Measurements from ENCODE around the gene LRP10.

LRP10 gene

GRCh38 chr14:22839159-22839779, 32.3 kb upstream of the LRP10 start:
- no peak overlapping the region for H3K4me3 Mint-ChIP-seq
- peaks cover 16% of the 10 kb centered on the region for H3K36me3 Mint-ChIP-seq (ENCODE audit: low read depth)
- H3K9me3 Mint-ChIP-seq, result no peaks in the 10 kb centered on the region
- ATAC-seq, result no peak
- no peak overlapping the region for H3K27ac Mint-ChIP-seq
- peaks cover 22% of the 10 kb centered on the region for H3K4me1 Mint-ChIP-seq
- no peak for DNase-seq
- H3K27me3 Mint-ChIP-seq, result peaks cover 15% of the 10 kb centered on the region

GRCh38 chr14:22841311-22841710, 30.2 kb upstream of the LRP10 start:
- ATAC-seq (no peak), DNase-seq (no peak)
- Mint-ChIP-seq H3K36me3 (ENCODE audit: low read depth) (peaks cover 4% of the 10 kb centered on the region), H3K4me3 (no peak overlapping the region), H3K4me1 (peaks cover 22% of the 10 kb centered on the region), H3K9me3 (no peaks in the 10 kb centered on the region), H3K27ac (no peak overlapping the region), H3K27me3 (peaks cover 23% of the 10 kb centered on the region)

DNA sequence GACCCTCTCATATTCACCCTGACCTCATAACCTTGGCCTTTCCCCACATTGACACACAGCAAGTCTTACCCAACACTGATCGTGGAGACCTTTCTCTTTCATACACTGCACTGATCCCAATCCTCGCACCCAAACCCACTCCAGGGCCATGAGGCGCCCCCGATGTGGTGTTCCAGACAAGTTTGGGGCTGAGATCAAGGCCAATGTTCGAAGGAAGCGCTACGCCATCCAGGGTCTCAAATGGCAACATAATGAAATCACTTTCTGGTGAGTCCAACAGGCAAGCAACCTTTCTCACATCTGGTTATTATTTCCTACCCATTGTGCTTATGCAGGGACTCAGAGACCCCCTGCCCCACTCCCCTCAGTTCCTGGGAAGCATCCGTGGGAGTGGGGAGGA, 29.8 kb upstream of the LRP10 start:
- DNase-seq, result no peak
- no peaks in the 10 kb centered on the region for H3K9me3 Mint-ChIP-seq
- no peak overlapping the region for H3K4me3 Mint-ChIP-seq
- no peak overlapping the region for H3K27ac Mint-ChIP-seq
- peaks cover 3% of the 10 kb centered on the region for H3K36me3 Mint-ChIP-seq (ENCODE audit: low read depth)
- peaks cover 19% of the 10 kb centered on the region for H3K4me1 Mint-ChIP-seq
- ATAC-seq, result no peak
- peaks cover 24% of the 10 kb centered on the region for H3K27me3 Mint-ChIP-seq

GRCh38 chr14:22842211-22843122, 29.1 kb upstream of the LRP10 start:
- H3K27me3 Mint-ChIP-seq, result peaks cover 20% of the 10 kb centered on the region
- H3K27ac Mint-ChIP-seq, result no peak overlapping the region
- H3K36me3 Mint-ChIP-seq (ENCODE audit: low read depth), result no peaks in the 10 kb centered on the region
- H3K4me3 Mint-ChIP-seq, result no peak overlapping the region
- peaks cover 14% of the 10 kb centered on the region for H3K4me1 Mint-ChIP-seq
- no peak for ATAC-seq
- no peaks in the 10 kb centered on the region for H3K9me3 Mint-ChIP-seq
- no peak for DNase-seq

DNA sequence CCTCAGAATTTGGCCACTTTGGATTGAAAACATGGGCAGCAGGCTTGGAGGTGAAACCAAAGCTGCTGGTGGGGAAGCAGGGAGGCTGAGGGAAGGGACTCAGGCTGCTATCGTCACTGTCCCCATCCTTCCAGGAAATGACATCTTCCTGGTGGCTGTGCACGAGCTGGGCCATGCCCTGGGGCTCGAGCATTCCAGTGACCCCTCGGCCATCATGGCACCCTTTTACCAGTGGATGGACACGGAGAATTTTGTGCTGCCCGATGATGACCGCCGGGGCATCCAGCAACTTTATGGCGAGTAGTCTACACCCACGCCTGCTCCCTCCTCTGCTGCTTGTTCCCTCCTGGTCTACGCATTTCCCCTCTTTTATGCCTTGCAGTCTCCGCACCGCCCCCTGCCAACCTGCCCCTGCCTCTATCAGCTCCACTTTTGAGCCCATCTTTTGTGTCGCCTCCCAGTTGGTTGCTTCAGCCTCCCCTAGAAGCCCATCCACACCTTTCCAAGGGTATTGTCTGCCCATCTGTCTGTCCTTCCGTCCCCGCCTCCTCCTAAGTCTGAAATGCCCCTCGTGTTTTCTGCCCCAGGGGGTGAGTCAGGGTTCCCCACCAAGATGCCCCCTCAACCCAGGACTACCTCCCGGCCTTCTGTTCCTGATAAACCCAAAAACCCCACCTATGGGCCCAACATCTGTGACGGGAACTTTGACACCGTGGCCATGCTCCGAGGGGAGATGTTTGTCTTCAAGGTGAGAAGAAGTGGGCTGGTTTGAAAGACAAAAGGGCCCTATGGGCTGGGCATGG, 28.2 kb upstream of the LRP10 start:
- Mint-ChIP-seq H3K4me1 (peaks cover 8% of the 10 kb centered on the region), H3K9me3 (no peaks in the 10 kb centered on the region), H3K27me3 (peaks cover 24% of the 10 kb centered on the region), H3K27ac (no peak overlapping the region), H3K4me3 (no peak overlapping the region), H3K36me3 (ENCODE audit: low read depth) (no peaks in the 10 kb centered on the region)
- DNase-seq (no peak), ATAC-seq (no peak)

GRCh38 chr14:22844221-22845102, 27.1 kb upstream of the LRP10 start:
- DNase-seq (no peak), ATAC-seq (no peak)
- Mint-ChIP-seq H3K27ac (no peak overlapping the region), H3K9me3 (no peaks in the 10 kb centered on the region), H3K36me3 (ENCODE audit: low read depth) (no peaks in the 10 kb centered on the region), H3K4me3 (no peak overlapping the region), H3K27me3 (peaks cover 27% of the 10 kb centered on the region), H3K4me1 (peaks cover 2% of the 10 kb centered on the region)

- Mint-ChIP-seq H3K36me3 (ENCODE audit: low read depth) (no peaks in the 10 kb centered on the region), H3K27ac (no peak overlapping the region), H3K9me3 (no peaks in the 10 kb centered on the region), H3K4me1 (peaks cover 2% of the 10 kb centered on the region), H3K27me3 (peaks cover 29% of the 10 kb centered on the region), H3K4me3 (no peak overlapping the region)
- no peak for DNase-seq
- ATAC-seq, result no peak
Observed at GRCh38 chr14:22845103-22845394, 26.5 kb upstream of the LRP10 start.

DNA sequence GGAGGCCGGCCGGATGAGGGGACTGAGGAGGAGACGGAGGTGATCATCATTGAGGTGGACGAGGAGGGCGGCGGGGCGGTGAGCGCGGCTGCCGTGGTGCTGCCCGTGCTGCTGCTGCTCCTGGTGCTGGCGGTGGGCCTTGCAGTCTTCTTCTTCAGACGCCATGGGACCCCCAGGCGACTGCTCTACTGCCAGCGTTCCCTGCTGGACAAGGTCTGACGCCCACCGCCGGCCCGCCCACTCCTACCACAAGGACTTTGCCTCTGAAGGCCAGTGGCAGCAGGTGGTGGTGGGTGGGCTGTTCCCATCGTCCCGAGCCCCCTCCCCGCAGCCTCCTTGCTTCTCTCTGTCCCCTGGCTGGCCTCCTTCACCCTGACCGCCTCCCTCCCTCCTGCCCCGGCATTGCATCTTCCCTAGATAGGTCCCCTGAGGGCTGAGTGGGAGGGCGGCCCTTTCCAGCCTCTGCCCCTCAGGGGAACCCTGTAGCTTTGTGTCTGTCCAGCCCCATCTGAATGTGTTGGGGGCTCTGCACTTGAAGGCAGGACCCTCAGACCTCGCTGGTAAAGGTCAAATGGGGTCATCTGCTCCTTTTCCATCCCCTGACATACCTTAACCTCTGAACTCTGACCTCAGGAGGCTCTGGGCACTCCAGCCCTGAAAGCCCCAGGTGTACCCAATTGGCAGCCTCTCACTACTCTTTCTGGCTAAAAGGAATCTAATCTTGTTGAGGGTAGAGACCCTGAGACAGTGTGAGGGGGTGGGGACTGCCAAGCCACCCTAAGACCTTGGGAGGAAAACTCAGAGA, 25.5 kb upstream of the LRP10 start:
- peaks cover 2% of the 10 kb centered on the region for H3K4me1 Mint-ChIP-seq
- H3K27me3 Mint-ChIP-seq, result peaks cover 29% of the 10 kb centered on the region
- no peak for ATAC-seq
- no peak overlapping the region for H3K27ac Mint-ChIP-seq
- no peak overlapping the region for H3K4me3 Mint-ChIP-seq
- no peaks in the 10 kb centered on the region for H3K36me3 Mint-ChIP-seq (ENCODE audit: low read depth)
- no peaks in the 10 kb centered on the region for H3K9me3 Mint-ChIP-seq
- DNase-seq, result no peak

DNA sequence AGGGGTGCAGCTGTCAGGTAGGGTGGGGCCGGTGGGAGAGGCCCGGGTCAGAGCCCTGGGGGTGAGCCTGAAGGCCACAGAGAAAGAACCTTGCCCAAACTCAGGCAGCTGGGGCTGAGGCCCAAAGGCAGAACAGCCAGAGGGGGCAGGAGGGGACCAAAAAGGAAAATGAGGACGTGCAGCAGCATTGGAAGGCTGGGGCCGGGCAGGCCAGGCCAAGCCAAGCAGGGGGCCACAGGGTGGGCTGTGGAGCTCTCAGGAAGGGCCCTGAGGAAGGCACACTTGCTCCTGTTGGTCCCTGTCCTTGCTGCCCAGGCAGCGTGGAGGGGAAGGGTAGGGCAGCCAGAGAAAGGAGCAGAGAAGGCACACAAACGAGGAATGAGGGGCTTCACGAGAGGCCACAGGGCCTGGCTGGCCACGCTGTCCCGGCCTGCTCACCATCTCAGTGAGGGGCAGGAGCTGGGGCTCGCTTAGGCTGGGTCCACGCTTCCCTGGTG, 24.7 kb upstream of the LRP10 start:
- H3K4me3 Mint-ChIP-seq, result no peak overlapping the region
- ATAC-seq (no peak), DNase-seq (no peak)
- peaks cover 29% of the 10 kb centered on the region for H3K27me3 Mint-ChIP-seq
- no peaks in the 10 kb centered on the region for H3K9me3 Mint-ChIP-seq
- no peaks in the 10 kb centered on the region for H3K36me3 Mint-ChIP-seq (ENCODE audit: low read depth)
- H3K4me1 Mint-ChIP-seq, result peaks cover 6% of the 10 kb centered on the region
- no peak overlapping the region for H3K27ac Mint-ChIP-seq

GRCh38 chr14:22847661-22848341, 23.7 kb upstream of the LRP10 start:
- H3K36me3 Mint-ChIP-seq (ENCODE audit: low read depth), result no peaks in the 10 kb centered on the region
- DNase-seq, result no peak
- ATAC-seq, result no peak
- H3K4me3 Mint-ChIP-seq, result no peak overlapping the region
- H3K4me1 Mint-ChIP-seq, result peaks cover 8% of the 10 kb centered on the region
- no peaks in the 10 kb centered on the region for H3K9me3 Mint-ChIP-seq
- H3K27ac Mint-ChIP-seq, result no peak overlapping the region
- peaks cover 29% of the 10 kb centered on the region for H3K27me3 Mint-ChIP-seq

GRCh38 chr14:22848351-22849164, 23.0 kb upstream of the LRP10 start:
- peaks cover 26% of the 10 kb centered on the region for H3K27me3 Mint-ChIP-seq
- no peak overlapping the region for H3K4me3 Mint-ChIP-seq
- no peak for DNase-seq

DNA sequence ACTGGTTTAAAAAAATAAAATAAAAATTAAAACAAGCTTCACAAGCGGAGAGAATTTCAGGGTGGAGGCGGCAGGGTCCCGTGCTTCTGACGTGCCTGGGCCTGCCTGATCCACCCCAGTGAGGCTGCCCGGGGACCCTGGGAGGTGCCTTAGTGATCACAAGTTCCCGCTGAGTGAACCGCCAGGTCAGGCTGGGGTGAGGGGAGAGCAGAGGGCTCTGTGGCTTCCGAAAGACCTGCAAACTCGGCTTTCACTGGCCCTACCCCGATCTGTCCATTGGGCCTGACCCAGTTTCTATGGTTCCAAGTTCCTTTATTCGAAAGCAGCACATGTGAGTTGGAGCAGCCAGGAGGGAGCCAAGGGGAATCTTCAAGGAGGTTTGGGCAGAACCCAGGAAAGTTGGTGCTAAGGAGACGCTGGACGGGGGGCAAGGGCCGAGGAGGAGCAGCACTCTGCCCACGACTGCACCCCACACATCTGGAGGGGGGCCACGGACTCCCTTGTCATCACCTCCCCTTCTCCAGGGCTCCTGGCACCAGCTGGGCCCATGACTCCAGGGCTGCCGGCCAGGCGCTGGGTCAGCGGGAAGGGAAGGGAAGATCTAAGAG, 22.2 kb upstream of the LRP10 start:
- H3K9me3 Mint-ChIP-seq, result no peaks in the 10 kb centered on the region

More at GRCh38 chr14:22848351-22849164, 23.0 kb upstream of the LRP10 start:
- Mint-ChIP-seq H3K9me3 (no peaks in the 10 kb centered on the region), H3K36me3 (ENCODE audit: low read depth) (no peaks in the 10 kb centered on the region), H3K4me1 (peaks cover 15% of the 10 kb centered on the region), H3K27ac (no peak overlapping the region)
- ATAC-seq, result no peak

More for the DNA sequence above, 22.2 kb upstream of the LRP10 start:
- Mint-ChIP-seq H3K4me1 (peaks cover 15% of the 10 kb centered on the region), H3K36me3 (ENCODE audit: low read depth) (no peaks in the 10 kb centered on the region), H3K4me3 (no peak overlapping the region), H3K27ac (no peak overlapping the region), H3K27me3 (peaks cover 23% of the 10 kb centered on the region)
- ATAC-seq, result no peak
- DNase-seq, result no peak
